Astrocyte of the cerebellum (primary cell): ENCODE results near the gene TARS1.

Experiments
- DNase-seq: peaks from one replicate; pipeline ENCODE4 v3.0.0-alpha.2; 2011; ENCODE audit warnings: low read depth
- H3K4me3 ChIP-seq: 2 replicates; pipeline ENCODE4 v1.5.1; 2011; ENCODE audit warnings: mild to moderate bottlenecking, low read depth, low read length, moderate library complexity
- in situ Hi-C: cut with HindIII; loops from 2 replicates; pipeline ENCODE4 v1.10.0; 2017; ENCODE audit warnings: low sequenced_read_pairs
- TF ChIP-seq, protein P1 (sequence below): IDR thresholded peaks from 2 replicates; pipeline ENCODE4 v1.5.1; 2012; ENCODE audit warnings: low read length, low read depth, moderate library complexity, mild to moderate bottlenecking; ENCODE audit errors: missing control alignments

Gene TARS1

DNA sequence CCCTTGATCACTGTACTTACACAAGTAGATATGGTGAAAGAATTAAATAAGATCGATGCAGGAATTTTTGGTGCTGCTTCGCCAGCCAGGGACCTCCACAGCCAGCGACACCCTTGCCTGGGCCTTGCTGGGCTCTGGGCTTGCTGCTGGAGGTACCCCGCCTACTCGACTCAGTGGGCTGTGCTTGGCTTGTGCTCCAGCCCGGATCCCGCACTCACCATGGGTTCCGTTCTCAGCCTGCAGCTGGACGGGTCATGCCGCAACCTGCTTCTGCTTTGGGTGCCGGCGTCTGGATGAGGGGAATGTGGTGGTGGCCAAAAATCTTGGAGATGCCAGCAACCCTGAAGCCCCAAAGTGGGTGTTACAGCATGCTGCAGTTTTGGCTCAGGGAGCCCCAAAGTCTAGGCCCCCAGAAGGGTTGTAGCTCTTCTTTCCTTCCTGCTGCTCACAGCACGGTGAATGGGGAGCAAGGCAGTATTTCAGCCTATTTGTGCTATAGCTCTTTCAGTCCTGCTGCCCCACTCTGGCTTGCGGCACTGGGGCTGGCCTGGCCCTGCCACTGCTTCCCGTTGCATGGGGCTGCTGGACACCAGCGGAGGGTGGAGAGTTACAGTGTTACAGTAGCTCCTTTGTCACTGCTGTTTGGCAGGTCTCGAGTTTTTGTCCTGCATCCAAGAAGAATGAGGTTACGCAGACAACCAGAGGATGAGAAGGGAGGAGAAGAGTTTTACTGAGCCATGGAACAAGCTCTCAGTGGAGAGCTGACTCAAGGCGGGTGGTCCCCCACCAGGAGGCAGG, 48.0 kb downstream of the TARS1 start:
- H3K4me3 ChIP-seq = no peak overlapping the region
- TF ChIP-seq, protein P1, sequence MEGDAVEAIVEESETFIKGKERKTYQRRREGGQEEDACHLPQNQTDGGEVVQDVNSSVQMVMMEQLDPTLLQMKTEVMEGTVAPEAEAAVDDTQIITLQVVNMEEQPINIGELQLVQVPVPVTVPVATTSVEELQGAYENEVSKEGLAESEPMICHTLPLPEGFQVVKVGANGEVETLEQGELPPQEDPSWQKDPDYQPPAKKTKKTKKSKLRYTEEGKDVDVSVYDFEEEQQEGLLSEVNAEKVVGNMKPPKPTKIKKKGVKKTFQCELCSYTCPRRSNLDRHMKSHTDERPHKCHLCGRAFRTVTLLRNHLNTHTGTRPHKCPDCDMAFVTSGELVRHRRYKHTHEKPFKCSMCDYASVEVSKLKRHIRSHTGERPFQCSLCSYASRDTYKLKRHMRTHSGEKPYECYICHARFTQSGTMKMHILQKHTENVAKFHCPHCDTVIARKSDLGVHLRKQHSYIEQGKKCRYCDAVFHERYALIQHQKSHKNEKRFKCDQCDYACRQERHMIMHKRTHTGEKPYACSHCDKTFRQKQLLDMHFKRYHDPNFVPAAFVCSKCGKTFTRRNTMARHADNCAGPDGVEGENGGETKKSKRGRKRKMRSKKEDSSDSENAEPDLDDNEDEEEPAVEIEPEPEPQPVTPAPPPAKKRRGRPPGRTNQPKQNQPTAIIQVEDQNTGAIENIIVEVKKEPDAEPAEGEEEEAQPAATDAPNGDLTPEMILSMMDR = no peak
- in situ Hi-C loops = no loop called here
- DNase-seq = no peak

DNA sequence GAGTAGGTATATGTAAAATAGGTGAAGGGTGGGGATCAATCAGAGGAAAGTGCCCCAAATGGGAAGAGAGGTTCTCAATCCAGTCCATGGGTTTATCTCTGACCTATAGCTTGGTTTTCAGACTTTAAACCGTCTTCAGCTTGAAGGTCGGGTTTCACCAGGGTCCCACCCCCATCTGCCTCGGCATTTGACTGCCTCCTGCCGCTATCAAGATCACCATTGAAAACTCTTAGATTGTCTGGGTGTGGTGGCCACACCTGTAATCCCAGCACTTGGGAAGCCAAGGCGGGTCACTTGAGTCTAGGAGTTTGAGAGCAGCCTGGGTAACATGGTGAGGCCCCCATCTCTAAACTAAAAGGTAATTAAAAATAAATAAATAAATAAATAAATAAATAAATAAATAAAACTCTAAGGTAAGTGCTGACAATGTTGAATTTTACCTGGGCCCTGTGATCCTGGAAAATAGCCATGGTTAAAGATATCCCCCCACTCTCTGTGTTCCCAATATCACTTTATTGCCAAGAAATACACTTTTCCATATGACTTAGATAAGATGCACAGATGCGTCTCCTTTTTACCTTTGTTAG, 48.8 kb downstream of the TARS1 start:
- TF ChIP-seq, protein P1 = no peak
- in situ Hi-C loops = no loop called here
- H3K4me3 ChIP-seq = no peak overlapping the region
- DNase-seq = no peak

DNA sequence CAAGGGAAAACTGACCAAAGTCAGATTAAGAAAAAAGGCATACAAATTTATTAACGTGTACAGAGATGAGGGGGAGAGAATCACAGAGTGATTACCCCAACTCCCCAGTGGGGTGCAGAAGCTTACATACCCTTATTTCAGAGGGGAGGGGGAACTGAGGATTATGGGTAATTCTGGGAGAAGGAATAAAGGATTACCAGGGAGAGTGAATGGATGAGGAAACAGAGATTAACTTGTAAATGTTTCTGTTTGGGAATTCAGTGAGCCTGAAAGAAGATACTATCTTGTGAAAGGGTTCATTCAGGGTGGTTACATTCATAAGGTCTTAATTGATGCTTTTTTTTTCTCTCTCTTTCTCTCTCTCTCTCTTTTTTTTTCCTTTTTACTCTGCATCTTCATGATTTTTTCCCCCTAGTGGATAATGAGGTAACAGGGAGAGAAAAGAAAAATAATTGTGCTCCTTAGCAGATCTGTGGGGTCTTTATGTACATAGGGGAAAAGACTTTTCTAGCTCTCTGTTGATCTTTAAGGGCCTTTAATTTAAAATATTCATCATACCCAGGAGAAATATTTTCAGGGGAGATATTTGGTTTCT, 49.4 kb downstream of the TARS1 start:
- TF ChIP-seq, protein P1 = no peak
- in situ Hi-C loops = no loop called here

DNA sequence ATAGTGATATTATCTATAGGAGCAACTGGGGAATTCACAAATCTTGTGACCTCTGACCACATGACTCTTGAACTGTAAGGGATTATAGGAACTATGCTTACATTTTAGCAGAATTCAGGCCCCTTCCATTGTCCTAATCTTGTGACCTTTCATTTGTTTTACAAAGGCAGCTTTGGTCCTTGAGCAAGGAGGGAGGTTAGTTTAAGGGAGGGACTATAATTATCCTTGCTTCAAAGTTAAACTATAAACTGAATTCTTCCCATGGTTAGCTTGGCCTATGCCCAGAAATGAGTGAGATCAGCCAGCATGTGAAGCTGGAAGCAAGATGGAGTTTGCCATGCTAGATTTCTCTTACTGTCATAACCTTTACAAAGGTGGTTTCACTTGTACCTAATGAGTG, 51.2 kb downstream of the TARS1 start:
- TF ChIP-seq, protein P1 = no peak
- H3K4me3 ChIP-seq = no peak overlapping the region
- in situ Hi-C loops = no loop called here
- DNase-seq = no peak

More for the DNA sequence above, 49.4 kb downstream of the TARS1 start:
- no peak for DNase-seq
- no peak overlapping the region for H3K4me3 ChIP-seq

DNA sequence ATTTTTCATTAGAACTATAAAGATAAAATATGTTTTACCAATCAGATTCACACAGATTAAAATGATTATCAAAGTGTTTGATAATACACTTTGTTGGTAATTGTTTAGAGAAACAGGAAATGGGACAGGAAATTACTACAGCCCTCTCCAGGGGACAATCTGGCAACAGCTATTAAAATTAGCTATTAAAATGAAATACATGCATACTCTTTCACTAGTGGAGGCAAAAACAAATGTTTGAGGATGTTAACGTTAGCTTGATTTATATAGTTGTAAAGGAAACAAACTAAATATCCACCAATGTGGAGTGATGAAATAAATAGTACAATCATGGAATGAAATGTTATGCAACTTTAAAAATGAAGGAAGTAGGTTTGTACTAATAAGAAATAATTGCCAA, 53.7 kb downstream of the TARS1 start:
- DNase-seq = no peak
- H3K4me3 ChIP-seq = no peak overlapping the region
- TF ChIP-seq, protein P1 = no peak
- in situ Hi-C loops = no loop called here

DNA sequence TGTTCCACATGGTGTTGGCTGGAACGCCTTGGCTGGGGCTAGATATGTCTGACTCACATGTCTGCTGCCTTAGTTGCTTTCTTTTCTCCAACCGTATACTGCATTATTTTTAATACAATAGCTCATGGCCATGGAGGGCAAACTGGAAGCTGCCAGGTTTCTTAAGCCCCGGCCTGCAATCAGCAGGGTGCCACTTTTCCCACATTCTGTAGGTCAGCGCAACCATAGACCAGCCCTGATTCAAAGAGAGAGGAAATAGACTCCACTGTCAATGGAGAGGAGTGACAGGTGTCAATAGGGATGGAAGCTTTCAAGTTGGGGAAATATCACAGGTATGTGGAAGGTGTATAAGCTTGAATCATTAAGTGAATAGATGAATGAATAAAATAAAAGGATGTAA, 60.5 kb downstream of the TARS1 start:
- no peak overlapping the region for H3K4me3 ChIP-seq
- in situ Hi-C loops = no loop called here
- TF ChIP-seq, protein P1 = no peak
- no peak for DNase-seq
